ENCODE results near the gene DNAJC17. TPM values are rescaled to one million over a fixed set of nuclear protein-coding genes. Genes with fewer than 3 reads are reported as not detected.

Gene DNAJC17
- total and polyA plus RNA-seq, 3 experiments from 2014 or later, result 35.3 to 47.0 (median 46.5) TPM

DNA sequence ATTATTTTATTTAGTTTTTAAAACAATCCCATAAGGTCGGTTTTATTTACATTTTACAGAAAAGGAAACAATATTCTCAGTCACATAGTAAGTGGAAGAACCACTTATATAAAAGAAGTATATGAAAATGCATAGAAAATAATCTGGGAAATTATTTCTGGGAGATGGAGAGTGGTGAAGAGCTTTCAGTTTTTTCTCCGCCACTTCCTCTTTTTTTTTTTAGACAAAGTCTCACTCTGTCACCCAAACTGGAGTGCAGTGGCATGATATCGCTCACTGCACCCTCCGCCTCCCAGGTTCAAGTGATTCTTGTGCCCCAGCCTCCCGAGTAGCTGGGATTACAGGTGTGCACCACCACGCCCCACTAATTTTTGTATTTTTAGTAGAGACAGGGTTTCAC is 91.1 kb downstream of the DNAJC17 start:
- peak overlapping the region in 1 of 8 donors; percentile 38 for H3K27ac Mint-ChIP-seq
- ChIA-PET CTCF (no interaction called here), POLR2A (no interaction called here)
- H3K27me3 Mint-ChIP-seq, result no peaks in the 10 kb centered on the region
- Histone ChIP-seq H3K4me3 (ENCODE audit: low read length) (no peak overlapping the region), H3K27me3 (ENCODE audit: insufficient read depth, low read length, poor library complexity, severe bottlenecking) (no peaks in the 10 kb centered on the region), H3K4me1 (ENCODE audit: insufficient read depth, low read length) (no peaks in the 10 kb centered on the region), H3K36me3 (ENCODE audit: insufficient read depth, low read length) (no peaks in the 10 kb centered on the region), H3K27ac (ENCODE audit: low read depth, low read length) (no peak overlapping the region), H3K9me3 (ENCODE audit: low read length) (no peaks in the 10 kb centered on the region)
- no peak overlapping the region for H3K4me3 Mint-ChIP-seq
- no peaks in the 10 kb centered on the region for H3K9me3 Mint-ChIP-seq
- DNase-seq, result no peak
- H3K36me3 Mint-ChIP-seq, result no peaks in the 10 kb centered on the region
- H3K4me1 Mint-ChIP-seq, result no peaks in the 10 kb centered on the region

Other genes with a start within 250 kb of the DNAJC17 start
- 10 to 100 TPM; 31.4 to 34.9 TPM for gene CCDC32, start 242.4 kb downstream of the DNAJC17 start, total RNA-seq
- gene CCDC32, start 242.4 kb downstream of the DNAJC17 start, polyA plus RNA-seq, result 42.2 TPM
- gene RPUSD2, start 238.2 kb downstream of the DNAJC17 start, total RNA-seq, result 10 to 100 TPM; 25.1 to 30.3 TPM
- 20.8 TPM for gene RPUSD2, start 238.2 kb downstream of the DNAJC17 start, polyA plus RNA-seq
- gene KNL1, start 213.2 kb downstream of the DNAJC17 start, total RNA-seq, result 10 to 100 TPM; 19.2 to 19.5 TPM
- 0.03 TPM for gene KNL1, start 213.2 kb downstream of the DNAJC17 start, polyA plus RNA-seq
- gene RAD51, start 112.3 kb downstream of the DNAJC17 start, total RNA-seq, result 10 to 100 TPM; 54.3 to 57.6 TPM
- gene RAD51, start 112.3 kb downstream of the DNAJC17 start, polyA plus RNA-seq, result 1.7 TPM
- gene RMDN3, start 52.2 kb downstream of the DNAJC17 start, total RNA-seq, result 10 to 100 TPM; 42.4 to 43.3 TPM
- gene RMDN3, start 52.2 kb downstream of the DNAJC17 start, polyA plus RNA-seq, result 35.1 TPM
- 10 to 100 TPM; 19.5 to 21.5 TPM for gene GCHFR, start 43.4 kb downstream of the DNAJC17 start, total RNA-seq
- gene GCHFR, start 43.4 kb downstream of the DNAJC17 start, polyA plus RNA-seq, result 114 TPM
- gene C15orf62, start 37.5 kb downstream of the DNAJC17 start, total RNA-seq, result under 1 TPM; 0.44 to 0.53 TPM
- 0.79 TPM for gene C15orf62, start 37.5 kb downstream of the DNAJC17 start, polyA plus RNA-seq
- 10 to 100 TPM; 22.5 to 25.5 TPM for gene ZFYVE19, start 384 bp downstream of the DNAJC17 start, total RNA-seq
- 22.3 TPM for gene ZFYVE19, start 384 bp downstream of the DNAJC17 start, polyA plus RNA-seq
- gene PPP1R14D, start 21.2 kb upstream of the DNAJC17 start, total RNA-seq, result not detected
- gene PPP1R14D, start 21.2 kb upstream of the DNAJC17 start, polyA plus RNA-seq, result not detected
- 1 to 10 TPM; 6.7 to 7.6 TPM for gene SPINT1, start 36.6 kb upstream of the DNAJC17 start, total RNA-seq
- 3.1 TPM for gene SPINT1, start 36.6 kb upstream of the DNAJC17 start, polyA plus RNA-seq
- gene RHOV, start 66.8 kb upstream of the DNAJC17 start, total RNA-seq, result under 1 TPM; 0.24 to 0.40 TPM
- gene RHOV, start 66.8 kb upstream of the DNAJC17 start, polyA plus RNA-seq, result not detected
- gene VPS18, start 87.0 kb upstream of the DNAJC17 start, total RNA-seq, result 10 to 100 TPM; 17.2 to 17.8 TPM
- gene VPS18, start 87.0 kb upstream of the DNAJC17 start, polyA plus RNA-seq, result 23.0 TPM
- gene DLL4, start 121.9 kb upstream of the DNAJC17 start, total RNA-seq, result not detected
- not detected for gene DLL4, start 121.9 kb upstream of the DNAJC17 start, polyA plus RNA-seq
- gene CHAC1, start 146.0 kb upstream of the DNAJC17 start, total RNA-seq, result 10 to 100 TPM; 15.1 to 16.7 TPM
- not detected for gene CHAC1, start 146.0 kb upstream of the DNAJC17 start, polyA plus RNA-seq

Data from CD8-positive, alpha-beta memory T cell (primary cell).